HG02759 (cell line): ENCODE measurements around the gene HHEX.
"Not testable (repeated sequence)": the region's sequence is repeated elsewhere in the genome, so short reads cannot be mapped to it uniquely, and the experiment has no call there.

Source experiments
- ATAC-seq: cut with Tn5 transposase; IDR thresholded peaks from one replicate; pipeline ENCODE4 v1.9.1; 2021; ENCODE audit warnings: mild to moderate bottlenecking, moderate library complexity; ENCODE audit not compliant: unreplicated experiment

Gene HHEX

DNA sequence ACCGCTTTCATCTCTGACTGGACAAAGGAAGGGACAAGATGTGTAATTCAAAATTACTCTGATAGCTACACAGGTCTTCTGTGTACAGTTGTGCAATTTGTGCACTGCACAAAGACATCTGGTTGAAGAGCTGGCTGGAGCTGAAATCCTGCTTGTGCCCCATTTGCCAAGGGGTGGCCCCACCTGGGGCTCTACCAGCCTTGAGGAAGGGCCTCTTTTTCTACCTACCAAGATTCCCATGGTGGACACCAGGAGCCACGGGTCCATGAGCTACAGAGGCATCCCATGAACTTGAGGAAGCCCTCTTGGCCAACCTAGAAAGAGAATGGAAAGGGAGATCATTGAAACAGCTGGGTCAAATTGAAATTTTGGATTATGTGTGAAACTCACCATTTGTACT, 43.2 kb downstream of the HHEX start:
- no peak for ATAC-seq

DNA sequence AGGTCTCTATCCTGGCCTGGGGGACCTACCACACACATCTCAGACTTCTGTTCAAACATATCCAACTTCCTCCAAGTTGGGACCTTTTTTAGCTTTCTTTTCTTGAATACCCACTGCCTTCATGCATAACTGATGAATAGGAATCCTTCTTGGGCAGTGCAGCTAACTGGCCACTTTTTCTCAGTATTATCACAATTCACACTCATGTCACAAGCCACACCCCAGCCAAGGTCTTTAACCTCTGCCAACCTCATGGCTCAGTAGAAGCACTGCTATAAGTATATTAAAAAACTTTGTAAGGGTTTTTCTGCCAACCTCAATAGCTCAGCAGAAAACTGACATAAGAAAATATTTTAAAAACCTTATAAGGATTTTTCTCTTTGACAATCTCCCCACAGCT, 44.5 kb downstream of the HHEX start:
- no peak for ATAC-seq

DNA sequence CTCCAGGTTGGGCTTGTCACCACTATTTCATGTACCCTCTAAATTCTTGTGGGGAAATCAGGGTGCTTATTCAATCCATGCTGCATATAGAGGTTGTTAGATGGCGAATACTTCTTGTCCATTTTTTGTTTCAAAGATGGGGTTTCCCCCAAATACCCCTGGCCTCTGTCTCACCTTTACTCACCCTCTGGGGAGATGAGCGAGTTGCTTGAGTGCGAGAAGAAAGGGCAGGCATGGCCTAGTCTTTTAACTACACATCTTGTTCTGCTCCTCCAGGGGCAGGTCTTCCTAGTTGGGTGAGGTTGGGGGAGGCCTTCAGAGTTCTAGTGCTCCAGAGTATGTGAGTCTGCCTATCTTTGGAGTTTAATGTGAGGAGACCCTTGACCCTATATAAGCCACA, 46.2 kb downstream of the HHEX start:
- no peak for ATAC-seq

DNA sequence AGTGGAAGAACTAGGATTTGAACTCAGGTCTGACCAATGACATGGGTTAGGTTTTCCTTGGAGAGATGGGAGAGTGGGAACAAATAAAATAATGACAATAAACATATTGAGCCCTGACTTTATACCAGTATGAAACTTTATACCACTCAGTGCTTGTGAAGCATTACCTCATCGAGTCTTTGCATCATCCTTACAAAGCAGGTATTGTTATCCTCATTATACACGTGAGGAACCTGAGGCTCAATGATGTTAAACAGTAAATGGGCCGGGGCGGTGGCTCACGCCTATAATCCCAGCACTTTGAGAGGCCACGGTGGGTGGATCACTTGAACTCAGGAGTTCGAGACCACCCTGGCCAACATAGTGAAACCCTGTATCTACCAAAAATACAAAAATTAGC, 47.7 kb downstream of the HHEX start:
- no peak for ATAC-seq

DNA sequence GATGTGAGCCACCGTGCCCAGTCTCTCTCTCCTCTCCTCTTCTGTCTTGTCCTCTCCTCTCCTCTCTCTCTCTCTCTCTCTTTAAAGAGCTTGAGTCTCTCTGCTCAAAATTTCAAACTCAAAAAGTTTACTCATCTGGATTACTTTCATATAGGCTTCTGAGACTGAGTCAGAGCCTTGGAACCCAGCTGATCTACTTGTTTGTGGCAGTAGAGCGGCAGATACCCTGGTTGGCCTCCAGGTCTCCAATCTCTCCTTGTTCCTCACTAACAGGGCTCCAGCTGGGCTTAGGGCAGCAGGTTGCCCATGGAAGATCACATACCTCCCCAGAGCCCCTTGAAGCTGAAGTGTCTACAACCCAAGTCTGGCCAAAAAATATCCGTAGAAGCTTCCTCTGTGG, 51.0 kb downstream of the HHEX start:
- no peak for ATAC-seq

DNA sequence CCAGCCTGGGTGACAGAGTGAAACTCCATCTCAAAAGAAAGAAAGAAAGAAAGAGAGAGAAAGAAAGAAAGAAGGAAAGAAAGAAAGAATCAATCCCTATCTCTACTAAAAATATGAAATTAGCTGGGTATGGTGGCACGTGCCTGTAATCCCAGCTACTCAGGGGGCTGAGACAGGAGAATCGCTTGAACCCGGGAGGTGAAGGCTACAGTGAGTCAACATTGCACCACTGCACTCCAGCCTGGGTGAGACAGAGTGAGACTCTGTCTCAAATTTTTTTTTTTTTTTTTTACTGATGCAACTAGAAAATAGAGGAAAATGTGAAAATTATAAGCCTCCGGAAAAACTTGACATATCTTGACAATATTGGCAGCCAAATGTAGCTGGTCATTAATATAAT, 52.0 kb downstream of the HHEX start:
- not testable (repeated sequence) for ATAC-seq

DNA sequence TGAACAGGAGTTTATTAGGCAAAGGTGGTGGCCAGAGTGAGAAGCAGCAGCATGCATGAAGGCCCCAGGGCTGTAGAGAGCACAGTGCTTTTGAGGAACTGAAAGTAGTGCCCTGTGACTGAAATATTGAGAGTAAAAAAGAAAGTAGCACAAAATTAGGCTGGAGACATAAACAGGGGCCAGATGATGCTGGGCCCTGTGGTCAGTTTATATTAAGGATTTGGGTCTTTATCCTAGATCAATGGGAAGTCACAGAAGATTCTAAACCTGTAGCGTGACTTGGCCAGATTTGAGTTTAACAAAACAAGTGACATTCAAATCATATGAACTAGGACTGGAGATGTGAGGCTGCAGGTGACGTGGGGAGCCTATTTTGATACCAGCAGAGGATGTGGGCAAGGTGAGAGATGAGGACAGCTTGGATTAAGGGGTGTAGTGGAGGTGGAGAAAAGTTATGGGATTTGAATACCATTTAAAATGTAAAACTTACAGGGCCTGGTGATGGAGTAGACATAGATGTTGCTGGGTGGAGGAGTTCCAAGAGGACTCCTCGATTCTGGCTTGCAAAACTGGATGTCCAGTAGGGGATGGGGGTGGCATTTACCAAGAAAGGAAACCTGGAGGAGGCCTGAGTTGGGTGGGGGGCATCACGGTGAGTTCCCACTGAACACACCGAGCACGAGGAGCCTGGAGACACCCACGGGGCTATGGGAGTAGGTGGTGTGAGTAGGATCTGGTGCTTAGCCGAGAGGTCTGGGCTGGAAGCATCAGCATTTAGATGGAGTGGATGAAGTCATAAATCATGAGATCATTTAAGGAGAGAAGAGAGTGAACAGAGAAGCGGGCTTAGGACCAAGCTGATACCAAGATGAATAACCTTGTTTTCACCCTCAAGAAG, 52.8 kb downstream of the HHEX start:
- peak; percentile 98 for ATAC-seq
